ENCODE results near the gene NFIC.

The NFIC gene

DNA sequence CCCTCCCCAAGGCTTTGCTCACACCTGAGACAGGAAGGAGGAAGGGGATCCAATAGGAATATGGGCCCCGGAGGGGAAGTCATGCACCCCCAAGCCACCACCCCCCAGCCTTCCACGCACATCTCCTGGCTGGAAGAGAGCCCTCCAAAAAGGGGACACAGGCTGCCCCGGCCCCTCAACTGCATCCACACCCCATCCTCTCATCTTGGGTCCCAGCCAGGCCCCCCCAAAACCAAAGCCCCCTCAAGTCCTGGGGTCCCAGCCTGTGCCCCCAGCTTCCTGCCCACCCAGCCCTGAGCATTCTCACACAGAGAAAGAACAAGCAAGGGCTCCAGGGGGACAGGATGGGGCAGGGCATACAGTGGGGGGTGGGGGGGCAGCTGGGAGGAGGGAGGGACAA lies 101.8 kb downstream of the NFIC start:
- Histone ChIP-seq H3K9me3 (ENCODE audit: low read depth, low read length) (no peaks in the 10 kb centered on the region), H3K4me3 (no peak overlapping the region), H3K9ac (ENCODE audit: insufficient read length) (no peak overlapping the region), H3K27ac (no peak overlapping the region), H3K36me3 (ENCODE audit: insufficient read depth, low read length) (no peaks in the 10 kb centered on the region; the same call in 1 of the 2 replicates)
- TF ChIP-seq FOXP2 (optimal IDR thresholded peaks at IDR 0.05; ENCODE audit: control extremely low read depth, extremely low read length, insufficient read depth): no peak
- no peak for TF ChIP-seq EZH2 (IDR thresholded peaks at IDR 0.05)
- no peak for TF ChIP-seq POLR2AphosphoS5 (IDR thresholded peaks at IDR 0.05; ENCODE audit: borderline replicate concordance, low read depth, low read length)
- no peak for DNase-seq (ENCODE audit: low read depth, low spot score)

DNA sequence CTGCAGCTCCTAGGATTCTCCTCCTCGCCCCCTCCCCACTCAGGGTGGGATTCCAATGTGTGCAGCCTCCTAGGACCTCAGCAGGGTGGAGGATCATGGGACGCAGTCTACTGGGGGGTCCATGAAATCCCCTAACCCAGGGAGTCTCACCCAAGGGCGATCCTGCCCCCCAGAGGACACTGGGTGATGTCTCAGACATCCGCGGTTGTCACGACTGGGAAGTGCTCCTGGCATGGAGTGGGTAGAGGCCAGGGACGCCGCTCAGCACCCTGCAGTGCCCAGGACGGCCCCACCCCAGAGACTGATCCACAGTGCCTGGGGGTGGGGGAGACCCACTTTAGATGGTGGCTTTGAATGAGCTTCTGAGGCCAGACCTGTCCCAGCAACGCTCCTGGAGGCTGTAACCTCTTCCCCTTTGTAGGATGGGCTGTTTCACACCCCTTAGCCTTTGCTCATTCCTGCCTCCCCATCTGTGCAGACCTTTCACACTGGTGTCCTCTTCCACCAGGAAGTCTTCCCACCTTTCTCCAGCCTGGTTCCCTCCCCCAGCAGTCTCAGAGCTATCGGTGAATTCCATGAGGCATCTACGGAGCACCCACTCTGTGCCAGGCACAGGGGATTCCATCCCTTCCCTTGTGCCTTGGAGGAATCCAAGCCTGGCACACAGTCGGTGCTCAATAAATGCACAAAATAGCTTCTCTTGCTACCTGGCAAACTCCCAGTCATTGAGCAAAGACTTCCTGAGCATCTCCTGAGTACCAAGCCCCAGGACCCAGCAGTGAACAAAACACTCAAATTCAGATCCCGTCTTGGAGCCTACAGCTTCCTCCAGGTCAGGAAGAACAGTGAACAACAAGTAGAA lies 103.5 kb downstream of the NFIC start:
- Histone ChIP-seq H3K27ac (no peak overlapping the region), H3K9ac (ENCODE audit: insufficient read length) (no peak overlapping the region), H3K4me3 (no peak overlapping the region), H3K9me3 (ENCODE audit: low read depth, low read length) (no peaks in the 10 kb centered on the region), H3K36me3 (ENCODE audit: insufficient read depth, low read length) (no peaks in the 10 kb centered on the region)
- DNase-seq (ENCODE audit: low read depth, low spot score): no peak
- TF ChIP-seq EZH2 (IDR thresholded peaks at IDR 0.05) (no peak), FOXP2 (optimal IDR thresholded peaks at IDR 0.05; ENCODE audit: control extremely low read depth, extremely low read length, insufficient read depth) (no peak), POLR2AphosphoS5 (IDR thresholded peaks at IDR 0.05; ENCODE audit: borderline replicate concordance, low read depth, low read length) (no peak)

DNA sequence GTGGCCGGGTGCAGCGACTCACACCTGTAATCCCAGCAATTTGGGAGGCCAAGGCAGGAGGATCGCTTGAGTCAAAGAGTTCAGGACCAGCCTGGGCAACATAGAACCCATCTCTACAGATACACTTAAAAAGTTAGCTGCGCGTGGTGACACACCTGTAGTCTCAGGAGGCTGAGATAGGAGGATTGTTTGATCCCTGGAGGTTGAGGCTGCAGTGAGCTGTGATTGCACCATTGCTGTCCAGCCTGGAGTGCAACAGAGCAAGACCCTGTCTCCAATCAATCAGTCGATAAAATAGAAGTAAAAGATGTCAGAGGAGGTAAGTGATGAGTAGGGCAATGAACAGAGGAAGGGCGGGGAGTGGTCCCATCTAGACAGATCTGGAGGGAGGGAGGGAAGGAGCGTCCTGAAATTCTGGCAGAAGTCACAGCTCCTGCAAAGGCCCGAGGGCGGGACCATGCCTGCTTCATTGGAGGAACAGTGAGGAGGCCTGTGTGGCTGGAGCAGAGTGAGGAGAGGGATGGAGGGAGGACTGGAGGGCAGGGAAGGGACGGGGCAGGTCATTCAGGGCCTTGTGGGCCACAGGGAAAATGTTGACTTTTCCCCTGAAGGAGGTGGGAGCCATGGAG lies 104.2 kb downstream of the NFIC start:
- no peak for TF ChIP-seq FOXP2 (optimal IDR thresholded peaks at IDR 0.05; ENCODE audit: control extremely low read depth, extremely low read length, insufficient read depth)
- no peak for TF ChIP-seq POLR2AphosphoS5 (IDR thresholded peaks at IDR 0.05; ENCODE audit: borderline replicate concordance, low read depth, low read length)
- TF ChIP-seq EZH2 (IDR thresholded peaks at IDR 0.05): no peak

DNA sequence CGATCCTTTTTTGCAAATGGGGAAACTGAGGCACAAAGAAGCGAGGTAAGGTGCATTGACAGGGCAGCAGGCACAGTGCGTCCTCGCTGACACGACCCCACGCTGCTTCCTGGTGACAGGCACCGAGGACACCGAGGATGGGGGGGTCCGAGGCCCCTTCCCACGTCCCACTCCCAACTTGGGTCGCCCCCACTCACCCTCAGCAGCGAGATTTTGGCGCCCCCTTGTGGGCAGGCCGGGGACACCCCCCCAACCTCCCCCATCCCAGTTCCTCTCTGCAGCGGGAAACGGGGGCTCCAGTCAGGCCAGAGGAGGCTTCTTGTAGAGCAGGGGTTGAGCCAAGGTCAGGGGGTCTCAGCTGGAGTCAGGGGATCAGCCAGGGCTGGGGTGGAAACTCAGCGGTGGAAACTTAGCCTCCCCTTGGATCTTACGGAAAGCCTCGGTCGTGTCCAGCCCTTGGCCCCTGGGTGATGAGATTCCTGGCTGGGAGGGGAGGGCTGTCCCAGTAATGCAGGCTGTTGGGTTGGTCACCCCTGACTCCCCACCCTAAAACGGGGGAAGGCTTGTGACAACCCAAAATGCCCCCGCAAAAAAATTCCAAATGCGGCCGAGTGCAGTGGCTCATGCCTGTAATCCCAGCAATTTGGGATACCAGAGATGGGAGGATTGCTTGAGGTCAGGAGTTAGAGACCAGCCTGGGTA lies 105.7 kb downstream of the NFIC start:
- Histone ChIP-seq H3K9me3 (ENCODE audit: low read depth, low read length) (no peaks in the 10 kb centered on the region), H3K9ac (ENCODE audit: insufficient read length) (no peak overlapping the region), H3K27ac (no peak overlapping the region), H3K36me3 (ENCODE audit: insufficient read depth, low read length) (no peaks in the 10 kb centered on the region), H3K4me3 (no peak overlapping the region)
- no peak for TF ChIP-seq POLR2AphosphoS5 (IDR thresholded peaks at IDR 0.05; ENCODE audit: borderline replicate concordance, low read depth, low read length)
- TF ChIP-seq FOXP2 (optimal IDR thresholded peaks at IDR 0.05; ENCODE audit: control extremely low read depth, extremely low read length, insufficient read depth): no peak
- TF ChIP-seq EZH2 (IDR thresholded peaks at IDR 0.05): no peak
- no peak for DNase-seq (ENCODE audit: low read depth, low spot score)

More for the DNA sequence above, 104.2 kb downstream of the NFIC start:
- no peak for DNase-seq (ENCODE audit: low read depth, low spot score)
- Histone ChIP-seq H3K27ac (no peak overlapping the region), H3K36me3 (ENCODE audit: insufficient read depth, low read length) (no peaks in the 10 kb centered on the region), H3K9me3 (ENCODE audit: low read depth, low read length) (no peaks in the 10 kb centered on the region), H3K4me3 (no peak overlapping the region), H3K9ac (ENCODE audit: insufficient read length) (no peak overlapping the region)

DNA sequence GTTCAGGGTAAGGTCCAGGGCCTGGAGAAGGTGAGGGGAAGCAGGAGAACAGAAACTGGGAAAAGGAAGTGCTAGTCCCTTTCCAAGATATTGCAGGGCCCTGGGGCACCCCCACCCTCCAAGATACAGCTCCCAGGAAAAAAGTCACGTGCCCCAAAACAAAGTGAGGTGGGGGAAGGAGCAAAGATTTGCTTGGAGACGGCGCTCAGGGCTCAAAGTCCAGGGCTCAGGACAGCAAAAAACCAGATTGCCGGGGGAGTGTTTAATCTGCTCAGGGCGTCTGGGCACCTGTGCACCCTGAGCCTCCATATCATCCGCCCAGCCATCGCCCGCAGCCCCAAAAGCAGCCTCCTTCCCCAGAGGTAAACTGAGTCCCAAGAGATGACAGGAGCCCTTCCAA lies 107.6 kb downstream of the NFIC start:
- no peaks in the 10 kb centered on the region for H3K9me3 ChIP-seq (ENCODE audit: low read depth, low read length)
- H3K4me3 ChIP-seq: no peak overlapping the region
- DNase-seq (ENCODE audit: low read depth, low spot score): no peak
- H3K9ac ChIP-seq (ENCODE audit: insufficient read length): no peak overlapping the region
- no peak for TF ChIP-seq EZH2 (IDR thresholded peaks at IDR 0.05)
- no peak for TF ChIP-seq FOXP2 (optimal IDR thresholded peaks at IDR 0.05; ENCODE audit: control extremely low read depth, extremely low read length, insufficient read depth)
- TF ChIP-seq POLR2AphosphoS5 (IDR thresholded peaks at IDR 0.05; ENCODE audit: borderline replicate concordance, low read depth, low read length): no peak
- H3K36me3 ChIP-seq (ENCODE audit: insufficient read depth, low read length): no peaks in the 10 kb centered on the region
- no peak overlapping the region for H3K27ac ChIP-seq

DNA sequence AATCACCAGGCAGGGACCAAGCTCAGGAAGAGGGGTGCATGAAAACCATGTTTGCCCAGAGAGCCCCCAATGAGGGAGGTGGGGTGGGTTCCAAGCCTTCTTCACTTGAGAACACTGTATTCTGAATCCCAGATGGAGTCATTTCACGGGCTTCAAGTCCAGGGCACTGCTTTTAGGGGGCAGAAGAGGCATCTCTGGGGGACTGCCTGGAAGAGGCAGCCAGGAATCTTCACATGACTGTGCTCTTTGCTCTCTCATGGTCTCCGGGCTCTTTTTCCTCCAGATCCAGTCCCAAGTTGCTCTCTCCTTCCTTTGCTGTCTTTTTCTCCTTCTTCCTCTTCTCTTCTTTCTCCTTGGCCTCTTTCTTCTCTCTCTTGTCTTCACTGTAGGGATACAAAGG lies 108.2 kb downstream of the NFIC start:
- TF ChIP-seq POLR2AphosphoS5 (IDR thresholded peaks at IDR 0.05; ENCODE audit: borderline replicate concordance, low read depth, low read length) (no peak), EZH2 (IDR thresholded peaks at IDR 0.05) (no peak), FOXP2 (optimal IDR thresholded peaks at IDR 0.05; ENCODE audit: control extremely low read depth, extremely low read length, insufficient read depth) (no peak)
- no peak overlapping the region for H3K27ac ChIP-seq
- H3K36me3 ChIP-seq (ENCODE audit: insufficient read depth, low read length): no peaks in the 10 kb centered on the region
- H3K4me3 ChIP-seq: no peak overlapping the region
- DNase-seq (ENCODE audit: low read depth, low spot score): no peak
- no peak overlapping the region for H3K9ac ChIP-seq (ENCODE audit: insufficient read length)
- H3K9me3 ChIP-seq (ENCODE audit: low read depth, low read length): no peaks in the 10 kb centered on the region

DNA sequence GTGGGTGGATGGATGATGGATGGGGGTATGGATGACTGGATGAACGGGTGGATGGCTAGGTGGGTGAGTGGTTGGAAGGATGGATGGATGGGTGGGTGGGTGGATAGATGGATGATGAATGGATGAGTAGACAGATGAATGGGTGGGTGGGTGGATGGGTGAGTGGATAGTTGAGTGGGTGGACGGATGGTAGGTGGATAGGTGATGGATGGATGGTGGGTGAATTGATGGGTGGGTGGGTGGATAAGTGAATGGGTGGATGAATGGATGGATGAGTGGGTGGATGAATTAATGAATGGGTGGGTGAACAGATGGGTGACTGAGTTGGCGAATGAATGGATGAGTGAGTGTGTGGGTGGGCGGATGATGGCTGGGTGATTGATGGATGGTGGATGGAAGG lies 109.1 kb downstream of the NFIC start:
- H3K9ac ChIP-seq (ENCODE audit: insufficient read length): no peak overlapping the region
- H3K9me3 ChIP-seq (ENCODE audit: low read depth, low read length): no peaks in the 10 kb centered on the region
- no peaks in the 10 kb centered on the region for H3K36me3 ChIP-seq (ENCODE audit: insufficient read depth, low read length)
- DNase-seq (ENCODE audit: low read depth, low spot score): no peak
- no peak overlapping the region for H3K4me3 ChIP-seq
- H3K27ac ChIP-seq: no peak overlapping the region
- no peak for TF ChIP-seq POLR2AphosphoS5 (IDR thresholded peaks at IDR 0.05; ENCODE audit: borderline replicate concordance, low read depth, low read length)
- no peak for TF ChIP-seq EZH2 (IDR thresholded peaks at IDR 0.05)
- no peak for TF ChIP-seq FOXP2 (optimal IDR thresholded peaks at IDR 0.05; ENCODE audit: control extremely low read depth, extremely low read length, insufficient read depth)

DNA sequence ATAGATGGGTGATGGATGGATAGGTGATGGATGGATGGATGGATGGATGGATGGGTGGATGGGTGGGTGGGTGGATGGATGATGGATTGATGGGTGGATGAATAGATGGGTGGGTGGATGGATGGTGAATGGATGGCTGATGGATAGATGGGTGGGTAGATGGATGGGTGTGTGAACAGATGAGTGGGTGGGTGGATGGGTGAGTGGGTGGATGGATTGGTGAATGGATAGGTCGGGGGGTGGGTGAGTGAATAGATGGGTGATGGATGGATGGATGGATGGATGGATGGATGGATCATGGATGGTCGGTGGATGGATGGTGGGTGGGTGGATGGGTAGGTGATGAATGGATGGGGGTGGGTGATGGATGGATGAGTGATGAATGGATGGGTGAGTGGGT lies 110.4 kb downstream of the NFIC start:
- H3K27ac ChIP-seq: no peak overlapping the region
- H3K9ac ChIP-seq (ENCODE audit: insufficient read length): no peak overlapping the region
- DNase-seq (ENCODE audit: low read depth, low spot score): no peak
- TF ChIP-seq FOXP2 (optimal IDR thresholded peaks at IDR 0.05; ENCODE audit: control extremely low read depth, extremely low read length, insufficient read depth) (no peak), POLR2AphosphoS5 (IDR thresholded peaks at IDR 0.05; ENCODE audit: borderline replicate concordance, low read depth, low read length) (no peak), EZH2 (IDR thresholded peaks at IDR 0.05) (no peak)
- no peak overlapping the region for H3K4me3 ChIP-seq
- H3K36me3 ChIP-seq (ENCODE audit: insufficient read depth, low read length): no peaks in the 10 kb centered on the region
- H3K9me3 ChIP-seq (ENCODE audit: low read depth, low read length): no peaks in the 10 kb centered on the region

Measured in SK-N-MC (cell line).